ENCODE results near the gene RAD50. TPM values are rescaled to one million over a fixed set of nuclear protein-coding genes. Genes with fewer than 3 reads are reported as not detected.

Gene RAD50
- total RNA-seq, 2 donors from 2014 or later: 29.5 to 37.0 TPM

- Histone ChIP-seq H3K27me3 (no peaks in the 10 kb centered on the region), H3K36me3 (peaks cover 11% of the 10 kb centered on the region)
Measured at GRCh38 chr5:132586063-132586462, 29.3 kb downstream of the RAD50 start.

DNA sequence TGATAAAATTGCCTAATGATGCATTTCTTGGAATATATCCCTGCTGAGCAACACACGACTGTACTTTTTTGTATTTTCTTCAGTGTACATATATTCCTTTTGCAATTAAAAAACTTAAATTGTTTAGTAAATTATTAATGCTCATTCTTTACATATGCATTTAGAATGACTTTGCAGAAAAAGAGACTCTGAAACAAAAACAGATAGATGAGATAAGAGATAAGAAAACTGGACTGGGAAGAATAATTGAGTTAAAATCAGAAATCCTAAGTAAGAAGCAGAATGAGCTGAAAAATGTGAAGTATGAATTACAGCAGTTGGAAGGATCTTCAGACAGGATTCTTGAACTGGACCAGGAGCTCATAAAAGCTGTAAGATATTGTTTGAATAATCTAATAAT lies 32.7 kb downstream of the RAD50 start:
- Histone ChIP-seq H3K4me1 (no peaks in the 10 kb centered on the region), H3K9ac (ENCODE audit: low read depth in 2 of 2, low read length in 2 of 2) (no peak overlapping the region), H3K9me3 (no peaks in the 10 kb centered on the region), H3K27ac (no peak overlapping the region), H3K36me3 (peaks cover 16% of the 10 kb centered on the region), H3K27me3 (no peaks in the 10 kb centered on the region), H3K4me3 (no peak overlapping the region)
- intact Hi-C loops (cut with DNase I): no loop called here
- TF ChIP-seq CTCF (IDR thresholded peaks at IDR 0.05): no peak
- no peak for DNase-seq

More at GRCh38 chr5:132586063-132586462, 29.3 kb downstream of the RAD50 start:
- no peaks in the 10 kb centered on the region for H3K9me3 ChIP-seq
- no peak for TF ChIP-seq CTCF (IDR thresholded peaks at IDR 0.05)
- H3K9ac ChIP-seq (ENCODE audit: low read depth in 2 of 2, low read length in 2 of 2): no peak overlapping the region
- no peak for DNase-seq
- intact Hi-C loops (cut with DNase I): no loop called here
- no peak overlapping the region for H3K4me3 ChIP-seq
- H3K27ac ChIP-seq: no peak overlapping the region
- H3K4me1 ChIP-seq: no peaks in the 10 kb centered on the region

DNA sequence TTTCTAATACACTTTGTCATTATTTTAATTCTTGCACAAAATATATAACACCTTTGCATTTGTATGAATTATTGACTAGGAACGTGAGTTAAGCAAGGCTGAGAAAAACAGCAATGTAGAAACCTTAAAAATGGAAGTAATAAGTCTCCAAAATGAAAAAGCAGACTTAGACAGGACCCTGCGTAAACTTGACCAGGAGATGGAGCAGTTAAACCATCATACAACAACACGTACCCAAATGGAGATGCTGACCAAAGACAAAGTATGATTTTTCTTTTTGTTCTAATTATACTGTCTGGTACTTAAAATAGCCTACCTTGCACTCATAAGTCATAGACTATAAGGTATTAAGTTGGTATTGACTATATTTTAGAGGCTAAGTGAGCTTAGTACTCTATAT lies 34.4 kb downstream of the RAD50 start:
- H3K9ac ChIP-seq (ENCODE audit: low read depth in 2 of 2, low read length in 2 of 2): no peak overlapping the region
- DNase-seq: no peak

GRCh38 chr5:132592521-132592920 lies 35.7 kb downstream of the RAD50 start:
- Histone ChIP-seq H3K4me1 (no peaks in the 10 kb centered on the region), H3K9ac (ENCODE audit: low read depth in 2 of 2, low read length in 2 of 2) (no peak overlapping the region), H3K27ac (no peak overlapping the region), H3K27me3 (no peaks in the 10 kb centered on the region), H3K9me3 (no peaks in the 10 kb centered on the region), H3K36me3 (peaks cover 22% of the 10 kb centered on the region), H3K4me3 (no peak overlapping the region)
- intact Hi-C loops (cut with DNase I): no loop called here
- no peak for DNase-seq
- no peak for TF ChIP-seq CTCF (IDR thresholded peaks at IDR 0.05)

More for the DNA sequence above, 34.4 kb downstream of the RAD50 start:
- no peak overlapping the region for H3K27ac ChIP-seq
- H3K9me3 ChIP-seq: no peaks in the 10 kb centered on the region
- H3K4me1 ChIP-seq: no peaks in the 10 kb centered on the region
- H3K4me3 ChIP-seq: no peak overlapping the region
- no peaks in the 10 kb centered on the region for H3K27me3 ChIP-seq
- H3K36me3 ChIP-seq: peaks cover 16% of the 10 kb centered on the region
- intact Hi-C loops (cut with DNase I): no loop called here
- no peak for TF ChIP-seq CTCF (IDR thresholded peaks at IDR 0.05)

- TF ChIP-seq CTCF (IDR thresholded peaks at IDR 0.05): no peak
- Histone ChIP-seq H3K27me3 (no peaks in the 10 kb centered on the region), H3K9me3 (no peaks in the 10 kb centered on the region), H3K36me3 (peaks cover 11% of the 10 kb centered on the region), H3K4me3 (no peak overlapping the region), H3K4me1 (no peaks in the 10 kb centered on the region), H3K9ac (ENCODE audit: low read depth in 2 of 2, low read length in 2 of 2) (no peak overlapping the region), H3K27ac (no peak overlapping the region)
- intact Hi-C loops (cut with DNase I): no loop called here
- DNase-seq: no peak
Measured at GRCh38 chr5:132594170-132594569, 37.4 kb downstream of the RAD50 start.

DNA sequence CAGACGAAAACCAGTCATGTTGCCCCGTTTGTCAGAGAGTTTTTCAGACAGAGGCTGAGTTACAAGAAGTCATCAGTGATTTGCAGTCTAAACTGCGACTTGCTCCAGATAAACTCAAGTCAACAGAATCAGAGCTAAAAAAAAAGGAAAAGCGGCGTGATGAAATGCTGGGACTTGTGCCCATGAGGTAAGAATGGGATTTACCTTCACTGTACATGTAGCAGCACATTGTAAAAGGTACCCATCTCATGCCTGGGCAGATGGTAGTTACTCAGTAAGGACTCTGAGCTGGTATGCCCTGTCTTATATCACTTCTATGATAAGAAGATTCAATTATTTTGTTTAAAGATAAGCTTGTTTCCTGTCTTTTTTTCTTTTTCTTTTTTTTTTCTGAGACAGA lies 38.8 kb downstream of the RAD50 start:
- DNase-seq: no peak
- Histone ChIP-seq H3K27ac (no peak overlapping the region), H3K4me3 (no peak overlapping the region), H3K27me3 (no peaks in the 10 kb centered on the region), H3K9ac (ENCODE audit: low read depth in 2 of 2, low read length in 2 of 2) (no peak overlapping the region), H3K4me1 (no peaks in the 10 kb centered on the region), H3K9me3 (no peaks in the 10 kb centered on the region), H3K36me3 (peaks cover 11% of the 10 kb centered on the region)
- intact Hi-C loops (cut with DNase I): no loop called here
- no peak for TF ChIP-seq CTCF (IDR thresholded peaks at IDR 0.05)
